Lower leg skin (tissue), 3 donors: ENCODE measurements around the gene BABAM1.

Source experiments
- CTCF ChIP-seq, 3 donors: fragments of 450-650 bp; IDR thresholded peaks; one replicate each; pipeline ENCODE4 v1.5.1; 2016; ENCODE audit warnings: antibody characterized with exemption in 3 of 3, mild to moderate bottlenecking in 3 of 3, moderate library complexity in 2 of 3
- POLR2A ChIP-seq, 2 donors: fragments of 450-650 bp; IDR thresholded peaks; one replicate each; pipeline ENCODE4 v1.6.1; 2016 to 2017; ENCODE audit warnings: antibody characterized with exemption in 2 of 2, mild to moderate bottlenecking in 1 of 2, moderate library complexity in 1 of 2

DNA sequence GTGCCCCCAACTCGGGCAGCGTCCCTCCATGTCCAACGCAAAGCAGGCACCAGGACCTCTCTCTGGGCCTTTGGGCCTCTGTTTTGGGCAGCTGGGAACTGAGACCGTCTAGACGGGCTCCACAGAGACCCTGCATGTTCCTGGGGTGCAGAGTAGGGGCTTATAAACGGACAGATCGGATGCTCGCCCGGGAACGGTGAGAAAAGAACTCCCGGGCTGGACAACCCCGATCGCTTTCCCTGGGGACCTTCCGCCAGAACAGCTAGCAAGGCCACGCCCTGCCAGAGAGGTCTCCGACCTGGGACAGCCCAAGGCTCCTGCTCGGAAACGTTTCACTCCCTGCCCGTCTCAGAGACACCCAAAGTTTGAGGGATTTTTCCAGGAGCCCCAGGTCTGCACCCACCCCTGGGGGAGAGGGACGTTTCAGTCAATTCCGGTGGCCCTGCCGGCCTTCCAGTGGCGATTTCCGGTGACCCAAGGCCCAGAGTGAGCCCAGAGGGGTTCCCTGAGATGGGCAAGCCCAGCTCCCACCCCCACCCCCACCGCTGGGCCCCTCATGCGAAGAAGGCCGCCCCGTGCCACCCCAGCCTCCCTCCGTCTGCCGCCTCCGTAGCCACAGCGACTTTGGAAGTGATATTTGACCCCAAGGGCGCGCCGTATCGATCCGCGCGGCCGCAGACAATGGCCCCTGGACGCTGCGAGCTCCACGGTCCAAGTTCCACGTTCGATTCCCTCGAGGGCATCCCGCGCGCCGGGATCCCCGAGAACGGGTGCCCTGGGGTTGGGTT lies 23.2 kb upstream of the BABAM1 start:
- TF ChIP-seq CTCF (IDR thresholded peaks at IDR 0.05) (no peak), POLR2A (IDR thresholded peaks at IDR 0.05) (no peak)
